K562 (cell line): ENCODE measurements around the gene LRCH1.

Source experiments
- BHLHE40 ChIP-seq: IDR thresholded peaks from 2 replicates; pipeline ENCODE4 v1.6.1; 2011; ENCODE audit warnings: low read length, improper control_type of control experiment
- CTCF ChIP-seq, 3 experiments: IDR thresholded peaks in 2 of 3; conservative IDR thresholded peaks in 1 of 3; 2 replicates each; pipeline ENCODE4 v1.5.1; 2011 to 2012; ENCODE audit warnings: low read length in 3 of 3, mild to moderate bottlenecking in 3 of 3, control low read depth in 2 of 3, improper control_type of control experiment in 1 of 3, inconsistent platforms in 1 of 3, low read depth in 1 of 3, mixed read lengths in 1 of 3, moderate library complexity in 1 of 3; ENCODE audit not compliant: insufficient read depth in 2 of 3
- ETV6 ChIP-seq, 3 experiments: fragments of 150-350 bp in 1 of 3; sonication (generic) in 1 of 3; formaldehyde crosslinking in 1 of 3; IDR thresholded peaks; 2 replicates each; pipeline versions ENCODE4 v1.6.1 to v1.8.0; 2014 to 2022; ENCODE audit warnings: borderline replicate concordance in 2 of 3, low read depth in 2 of 3, antibody characterized with exemption in 1 of 3, low read length in 1 of 3, mild to moderate bottlenecking in 1 of 3, missing genetic modification reagents in 1 of 3
- HBP1 ChIP-seq: fragments of 450-650 bp; formaldehyde crosslinking; IDR thresholded peaks from 2 replicates; pipeline ENCODE4 v1.4.0; 2022; ENCODE audit warnings: missing genetic modification characterization
- NFE2L1 ChIP-seq: fragments of 450-650 bp; IDR thresholded peaks from 2 replicates; pipeline ENCODE4 v1.6.1; 2016; ENCODE audit warnings: missing genetic modification characterization, low read depth, mild to moderate bottlenecking, missing compliant biosample characterization, moderate library complexity, borderline replicate concordance
- SIRT6 ChIP-seq: IDR thresholded peaks from one replicate; pipeline ENCODE4 v1.6.1; 2012; ENCODE audit warnings: low read depth, mild to moderate bottlenecking, control low read depth, inconsistent platforms, low read length, moderate library complexity
- U2AF1 ChIP-seq: fragments of 200-400 bp; formaldehyde crosslinking; optimal IDR thresholded peaks from 2 replicates; pipeline ENCODE3; 2017; ENCODE audit warnings: mild to moderate bottlenecking, low read depth, low read length, moderate library complexity
- ZFP1 ChIP-seq: fragments of 450-650 bp; formaldehyde crosslinking; IDR thresholded peaks from 2 replicates; pipeline ENCODE4 v1.4.0; 2020; ENCODE audit warnings: mild to moderate bottlenecking, mixed read lengths
- ZNF592 ChIP-seq: fragments of 450-650 bp; IDR thresholded peaks from 2 replicates; pipeline ENCODE4 v1.6.1; 2017; ENCODE audit warnings: antibody characterized with exemption, mild to moderate bottlenecking
- TF ChIP-seq, protein P1 (sequence below): fragments of 450-650 bp; formaldehyde crosslinking; IDR thresholded peaks from 2 replicates; pipeline ENCODE4 v1.4.0; 2020; ENCODE audit warnings: mild to moderate bottlenecking, moderate library complexity

GRCh38 chr13:46578590-46578975 lies 25.6 kb downstream of the LRCH1 start:
- TF ChIP-seq ZFP1, result no peak
- no peak for TF ChIP-seq HBP1 (CRISPR knock-in tag)
- TF ChIP-seq, protein P1, sequence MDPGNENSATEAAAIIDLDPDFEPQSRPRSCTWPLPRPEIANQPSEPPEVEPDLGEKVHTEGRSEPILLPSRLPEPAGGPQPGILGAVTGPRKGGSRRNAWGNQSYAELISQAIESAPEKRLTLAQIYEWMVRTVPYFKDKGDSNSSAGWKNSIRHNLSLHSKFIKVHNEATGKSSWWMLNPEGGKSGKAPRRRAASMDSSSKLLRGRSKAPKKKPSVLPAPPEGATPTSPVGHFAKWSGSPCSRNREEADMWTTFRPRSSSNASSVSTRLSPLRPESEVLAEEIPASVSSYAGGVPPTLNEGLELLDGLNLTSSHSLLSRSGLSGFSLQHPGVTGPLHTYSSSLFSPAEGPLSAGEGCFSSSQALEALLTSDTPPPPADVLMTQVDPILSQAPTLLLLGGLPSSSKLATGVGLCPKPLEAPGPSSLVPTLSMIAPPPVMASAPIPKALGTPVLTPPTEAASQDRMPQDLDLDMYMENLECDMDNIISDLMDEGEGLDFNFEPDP, result no peak
- no peak for TF ChIP-seq CTCF (IDR thresholded peaks at IDR 0.05 in 2 of 3, conservative IDR thresholded peaks at IDR 0.05 in 1 of 3; ENCODE audit: insufficient read depth in 2 of 3, low read depth in 1 of 3, low read length in 3 of 3)
- no peak for TF ChIP-seq SIRT6
- TF ChIP-seq BHLHE40, result no peak
- no peak for TF ChIP-seq NFE2L1 (tag)
- no peak for TF ChIP-seq ETV6 (IDR thresholded peaks at IDR 0.05; ENCODE audit: borderline replicate concordance in 1 of 2, low read depth in 2 of 2, low read length in 1 of 2)
- TF ChIP-seq ETV6 (CRISPR knock-in tag; IDR thresholded peaks at IDR 0.05; ENCODE audit: borderline replicate concordance), result no peak
- no peak for TF ChIP-seq ZNF592
- TF ChIP-seq U2AF1, result no peak
